Calu3 (cell line): ENCODE measurements around the gene PLEKHA8. TPM values are rescaled to one million over a fixed set of nuclear protein-coding genes. Genes with fewer than 3 reads are reported as not detected.

Experiments used
- BruUV-seq: library from RNA; stranded (reverse); fragments of 400-500 nt; replicated peaks from 2 replicates; lab custom pipeline; 2021; lab: Mats Ljungman, UMichigan
- CTCF ChIA-PET: fragments of 300-600 bp; sonication (Branson Sonifier 250); formaldehyde crosslinking; loops from one replicate; lab custom pipeline; 2022; ENCODE audit warnings: antibody characterized with exemption; lab: Charles Lee
- DNase-seq: peaks from one replicate; pipeline ENCODE4 v3.0.0; 2022
- H3K27ac Mint-ChIP-seq: one replicate; pipeline ENCODE4 v1.8.0; 2022; ENCODE audit warnings: mixed read lengths; ENCODE audit not compliant: unreplicated experiment
- H3K27me3 Mint-ChIP-seq: one replicate; pipeline ENCODE4 v1.8.0; 2022; ENCODE audit warnings: mixed read lengths; ENCODE audit not compliant: unreplicated experiment
- H3K36me3 Mint-ChIP-seq: one replicate; pipeline ENCODE4 v1.8.0; 2022; ENCODE audit warnings: mild to moderate bottlenecking, moderate library complexity, mixed read lengths; ENCODE audit not compliant: insufficient read depth, unreplicated experiment
- H3K4me1 Mint-ChIP-seq: one replicate; pipeline ENCODE4 v1.8.0; 2022; ENCODE audit warnings: mild to moderate bottlenecking, low read depth, mixed read lengths; ENCODE audit not compliant: unreplicated experiment
- H3K4me3 Mint-ChIP-seq: one replicate; pipeline ENCODE4 v1.8.0; 2022; ENCODE audit warnings: mild to moderate bottlenecking, low read depth, moderate library complexity, mixed read lengths; ENCODE audit not compliant: unreplicated experiment
- H3K9me3 Mint-ChIP-seq: one replicate; pipeline ENCODE4 v1.8.0; 2022; ENCODE audit warnings: low read depth, mixed read lengths; ENCODE audit not compliant: unreplicated experiment
- intact Hi-C: fragments of 100-400 bp; cut with micrococcal nuclease; formaldehyde crosslinking; loops from one replicate; pipeline ENCODE4 v1.10.0; 2022; ENCODE audit not compliant: unreplicated experiment
- total RNA-seq: library from RNA; stranded (reverse); gene quantifications from 2 replicates; pipeline ENCODE4 v1.2.3, GENCODE V29; 2022
- TF ChIP-seq, protein P1 (sequence below): fragments of 200-600 bp; IDR thresholded peaks from one replicate; pipeline ENCODE4 v1.8.0; 2022; ENCODE audit warnings: antibody characterized with exemption; ENCODE audit not compliant: unreplicated experiment

Gene PLEKHA8
- total RNA-seq, 1 experiment from 2014 or later, result 27.6 TPM

DNA sequence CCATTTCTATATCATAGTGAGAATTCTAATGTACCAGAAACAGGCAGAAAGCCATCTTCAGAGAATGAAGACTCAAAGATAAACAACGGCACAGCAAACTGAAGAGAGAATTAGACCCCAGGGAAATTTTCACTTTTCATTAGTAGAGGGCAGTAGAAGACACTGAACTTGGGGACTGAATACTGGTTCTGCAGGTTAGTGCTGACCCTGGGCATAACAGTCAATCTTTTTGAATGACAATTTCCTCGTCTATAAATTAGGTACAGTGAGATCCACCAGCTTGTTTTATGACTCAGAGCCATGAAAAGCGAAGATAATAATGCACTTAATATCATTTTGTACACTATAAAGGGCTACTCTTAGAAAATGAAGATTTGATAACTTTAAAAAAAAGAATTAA, 15.5 kb upstream of the PLEKHA8 start:
- Mint-ChIP-seq H3K27ac (no peak overlapping the region), H3K36me3 (peaks cover 13% of the 10 kb centered on the region), H3K4me1 (peaks cover 9% of the 10 kb centered on the region), H3K27me3 (no peaks in the 10 kb centered on the region), H3K4me3 (no peak overlapping the region), H3K9me3 (no peaks in the 10 kb centered on the region)
- CTCF ChIA-PET, result interaction anchor here (0.7 to 1.1 kb wide), 2 partner anchors 14 to 49 kb away, joined by 3 read pairs; no protein-coding TSS in a partner anchor
- TF ChIP-seq, protein P1, sequence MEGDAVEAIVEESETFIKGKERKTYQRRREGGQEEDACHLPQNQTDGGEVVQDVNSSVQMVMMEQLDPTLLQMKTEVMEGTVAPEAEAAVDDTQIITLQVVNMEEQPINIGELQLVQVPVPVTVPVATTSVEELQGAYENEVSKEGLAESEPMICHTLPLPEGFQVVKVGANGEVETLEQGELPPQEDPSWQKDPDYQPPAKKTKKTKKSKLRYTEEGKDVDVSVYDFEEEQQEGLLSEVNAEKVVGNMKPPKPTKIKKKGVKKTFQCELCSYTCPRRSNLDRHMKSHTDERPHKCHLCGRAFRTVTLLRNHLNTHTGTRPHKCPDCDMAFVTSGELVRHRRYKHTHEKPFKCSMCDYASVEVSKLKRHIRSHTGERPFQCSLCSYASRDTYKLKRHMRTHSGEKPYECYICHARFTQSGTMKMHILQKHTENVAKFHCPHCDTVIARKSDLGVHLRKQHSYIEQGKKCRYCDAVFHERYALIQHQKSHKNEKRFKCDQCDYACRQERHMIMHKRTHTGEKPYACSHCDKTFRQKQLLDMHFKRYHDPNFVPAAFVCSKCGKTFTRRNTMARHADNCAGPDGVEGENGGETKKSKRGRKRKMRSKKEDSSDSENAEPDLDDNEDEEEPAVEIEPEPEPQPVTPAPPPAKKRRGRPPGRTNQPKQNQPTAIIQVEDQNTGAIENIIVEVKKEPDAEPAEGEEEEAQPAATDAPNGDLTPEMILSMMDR, result no peak
- DNase-seq, result peak; percentile 30
- no TSS peak for BruUV-seq
- intact Hi-C loops, result loop anchor here (2.0 kb wide), 1 partner anchor 50 kb away; no protein-coding TSS in a partner anchor

DNA sequence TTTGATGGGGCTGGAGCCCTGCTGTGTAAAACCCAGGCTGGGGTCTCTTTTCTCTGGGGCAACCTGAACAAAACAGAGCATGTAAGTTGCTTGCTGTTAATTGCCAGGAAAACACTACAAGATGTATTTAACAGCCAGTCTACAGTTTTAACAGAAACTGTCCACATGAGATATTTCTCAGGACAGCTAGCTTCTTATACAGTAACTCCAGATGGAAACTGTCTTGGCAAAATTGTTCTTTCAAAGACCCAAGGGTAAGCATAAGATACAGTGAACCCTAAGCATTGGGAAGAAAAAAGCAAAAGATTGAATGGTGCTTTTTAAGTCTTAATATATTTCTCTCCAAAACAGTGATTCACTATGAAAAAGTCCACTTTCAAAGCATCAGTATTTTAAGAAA, 9.8 kb upstream of the PLEKHA8 start:
- TF ChIP-seq, protein P1, result no peak
- CTCF ChIA-PET, result no interaction called here
- H3K4me1 Mint-ChIP-seq, result peaks cover 23% of the 10 kb centered on the region
- no peak overlapping the region for H3K27ac Mint-ChIP-seq
- H3K9me3 Mint-ChIP-seq, result no peaks in the 10 kb centered on the region
- intact Hi-C loops, result no loop called here
- H3K4me3 Mint-ChIP-seq, result no peak overlapping the region
- H3K36me3 Mint-ChIP-seq, result peaks cover 18% of the 10 kb centered on the region
- H3K27me3 Mint-ChIP-seq, result no peaks in the 10 kb centered on the region
- DNase-seq, result no peak
- no TSS peak for BruUV-seq

GRCh38 chr7:30019387-30019786, 8.8 kb upstream of the PLEKHA8 start:
- intact Hi-C loops, result no loop called here
- H3K27me3 Mint-ChIP-seq, result no peaks in the 10 kb centered on the region
- CTCF ChIA-PET, result interaction anchor here (0.9 kb wide), 1 partner anchor 42 kb away, joined by 6 read pairs; no protein-coding TSS in a partner anchor
- H3K27ac Mint-ChIP-seq, result no peak overlapping the region
- no peak for DNase-seq
- no peak overlapping the region for H3K4me3 Mint-ChIP-seq
- H3K4me1 Mint-ChIP-seq, result peaks cover 33% of the 10 kb centered on the region
- peaks cover 18% of the 10 kb centered on the region for H3K36me3 Mint-ChIP-seq
- BruUV-seq, result no TSS peak
- no peaks in the 10 kb centered on the region for H3K9me3 Mint-ChIP-seq
- TF ChIP-seq, protein P1, result no peak

DNA sequence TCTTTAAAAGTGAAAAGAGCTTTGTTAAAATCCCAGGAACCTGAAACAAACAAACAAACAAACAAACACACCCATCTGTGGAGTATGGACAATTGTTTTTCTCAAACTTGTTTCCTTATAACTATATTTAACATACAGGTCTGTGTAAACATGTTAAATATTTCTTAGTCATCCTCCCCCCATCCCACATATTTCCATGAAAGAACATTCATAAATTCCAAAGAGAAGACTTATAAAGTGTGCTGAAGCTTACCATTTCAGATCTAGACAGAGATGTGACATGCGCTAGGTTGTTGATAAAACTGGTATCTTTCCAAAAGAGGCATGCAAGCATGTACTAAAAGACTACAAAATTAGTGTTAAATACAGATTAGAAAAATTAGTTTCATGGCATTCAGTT, 8.3 kb upstream of the PLEKHA8 start:
- intact Hi-C loops, result no loop called here
- TF ChIP-seq, protein P1, result no peak
- H3K27me3 Mint-ChIP-seq, result no peaks in the 10 kb centered on the region
- BruUV-seq, result no TSS peak
- peaks cover 18% of the 10 kb centered on the region for H3K36me3 Mint-ChIP-seq
- CTCF ChIA-PET, result interaction anchor here (0.9 kb wide), 1 partner anchor 42 kb away, joined by 6 read pairs; no protein-coding TSS in a partner anchor
- no peak overlapping the region for H3K4me3 Mint-ChIP-seq
- H3K4me1 Mint-ChIP-seq, result peaks cover 38% of the 10 kb centered on the region
- no peaks in the 10 kb centered on the region for H3K9me3 Mint-ChIP-seq
- no peak for DNase-seq
- H3K27ac Mint-ChIP-seq, result no peak overlapping the region
